Spleen (tissue), 11 donors: ENCODE data around the gene CAMTA1. TPM values are rescaled to one million over a fixed set of nuclear protein-coding genes. Genes with fewer than 3 reads are reported as not detected.

ENCODE experiments used
- DNase-seq: peaks from one replicate; pipeline ENCODE4 v3.0.0-alpha.2; 2020
- H3K27ac ChIP-seq, 8 donors: fragments of 200-600 bp; sonication (generic) in 7 of 8; 1 replicate in 4 of 8; 2 replicates in 4 of 8; pipeline versions ENCODE4 v1.5.0 to v1.8.0; 2016 to 2021; ENCODE audit warnings: inconsistent platforms in 4 of 8, mild to moderate bottlenecking in 4 of 8, moderate library complexity in 1 of 8
- H3K27me3 ChIP-seq, 7 donors: fragments of 200-600 bp; sonication (generic) in 6 of 7; replicated peaks in 1 of 7; 1 replicate in 4 of 7; 2 replicates in 3 of 7; pipeline versions ENCODE4 v1.5.0 to v1.8.0; 2016 to 2021; ENCODE audit warnings: inconsistent platforms in 3 of 7, mild to moderate bottlenecking in 1 of 7
- H3K36me3 ChIP-seq, 6 donors: fragments of 200-600 bp; sonication (generic) in 5 of 6; 1 replicate in 4 of 6; 2 replicates in 2 of 6; pipeline versions ENCODE4 v1.5.0 to v1.8.0; 2016 to 2021; ENCODE audit warnings: inconsistent platforms in 2 of 6
- H3K4me1 ChIP-seq, 6 donors: fragments of 200-600 bp; sonication (generic) in 5 of 6; 1 replicate in 3 of 6; 2 replicates in 3 of 6; pipeline versions ENCODE4 v1.5.0 to v1.8.0; 2016 to 2021; ENCODE audit warnings: inconsistent platforms in 3 of 6
- H3K4me3 ChIP-seq, 8 donors: fragments of 200-600 bp; sonication (generic) in 7 of 8; 1 replicate in 4 of 8; 2 replicates in 4 of 8; pipeline versions ENCODE4 v1.5.0 to v1.8.0; 2016 to 2021; ENCODE audit warnings: inconsistent platforms in 4 of 8, mild to moderate bottlenecking in 4 of 8, moderate library complexity in 2 of 8
- H3K9me3 ChIP-seq, 8 donors: fragments of 200-600 bp; sonication (generic) in 7 of 8; 1 replicate in 4 of 8; 2 replicates in 4 of 8; pipeline versions ENCODE4 v1.5.0 to v1.8.0; 2016 to 2021; ENCODE audit warnings: inconsistent platforms in 4 of 8
- POLR2A ChIP-seq, 3 donors: fragments of 450-650 bp; IDR thresholded peaks; one replicate each; pipeline ENCODE4 v1.5.1; 2017; ENCODE audit warnings: antibody characterized with exemption in 3 of 3, mild to moderate bottlenecking in 1 of 3
- POLR2AphosphoS5 ChIP-seq, 3 donors: sonication (generic); formaldehyde crosslinking; IDR thresholded peaks; one replicate each; pipeline ENCODE4 v1.5.1; 2017; ENCODE audit warnings: antibody characterized with exemption in 3 of 3
- WGBS, 5 donors: extraction: QIAGEN DNeasy Blood & Tissue Kit in 3 of 5; methylation state at CpG; one replicate each; pipeline versions ENCODE4 v1.1.5 to v1.1.7; 2013 to 2018; 5-methylcytosine and 5-hydroxymethylcytosine counted together
- intact Hi-C: fragments of 100-400 bp; cut with DNase I; formaldehyde crosslinking; loops from one replicate; pipeline ENCODE4 v1.15.0; 2023; ENCODE audit warnings: low total_unique reads
- polyA plus RNA-seq, 3 donors: library from polyadenylated mRNA; stranded (reverse); fragments of 200-250 nt; gene quantifications; one replicate each; pipeline ENCODE4 v1.2.1, GENCODE V29; 2013
- total RNA-seq, 7 donors: library from RNA; depleted of rRNA in 3 of 7; stranded (reverse); fragments of >200 nt in 3 of 7; fragmentation: NEBNext Ultra II Directional in 4 of 7; extraction: Animal tissue kit (Norgen Biotek cat#: 25700) in 4 of 7; gene quantifications; one replicate each; pipeline versions ENCODE4 v1.1.0 to v1.2.1, GENCODE V29; 2016 to 2021
- TF ChIP-seq, protein P1 (sequence below), 11 experiments: fragments of 200-600 bp in 7 of 11; fragments of 450-650 bp in 4 of 11; sonication (generic) in 4 of 11; IDR thresholded peaks in 8 of 11; conservative IDR thresholded peaks in 3 of 11; 1 replicate in 7 of 11; 2 replicates in 4 of 11; pipeline versions ENCODE4 v1.4.0 to v1.8.0; 2016 to 2021; ENCODE audit warnings: antibody characterized with exemption in 11 of 11, inconsistent platforms in 4 of 11, mild to moderate bottlenecking in 1 of 11
- donor health status: healthy with polysubstance abuse.
- donor health status: DM: no; HTN: no; CAD: no; lungs with moderate emphysema.
- donor health status: DM: no; HTN: no; CAD: no.
- donor health status: Bipolar disorder and iron deficiency.
- donor health status: healthy.
- donor health status: DM: no; HTN: no; CAD: no.
- donor health status: DM: yes; HTN: yes; CAD: no.

Gene CAMTA1
- total and polyA plus RNA-seq, 10 donors: 53.0 to 106 (median 77.3) TPM

DNA sequence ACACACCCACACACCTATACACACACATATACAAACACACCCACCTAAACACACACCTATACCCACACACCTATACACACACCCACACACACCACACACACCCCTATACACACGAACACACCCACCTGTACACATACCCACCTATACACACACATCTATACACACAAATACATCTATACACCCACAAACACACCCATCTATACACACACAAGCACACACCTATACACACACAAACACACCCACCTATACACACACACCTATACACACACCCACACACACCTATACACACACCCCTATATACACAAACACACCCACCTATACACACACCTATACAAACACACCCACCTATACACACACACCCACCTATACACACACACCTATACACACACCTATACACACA lies 869.5 kb downstream of the CAMTA1 start:
- H3K4me3 ChIP-seq: no peak overlapping the region
- H3K27me3 ChIP-seq: peaks cover 0 to under 1% (median 0%) of the 10 kb centered on the region in 7 donors
- intact Hi-C loops: no loop called here
- 87 to 97% (median 93%) methylated on average over 1 of the region's 1 CpG for WGBS, 5 donors
- no peaks in the 10 kb centered on the region for H3K36me3 ChIP-seq
- TF ChIP-seq POLR2AphosphoS5 (IDR thresholded peaks at IDR 0.05) (no peak), POLR2A (IDR thresholded peaks at IDR 0.05) (no peak)
- TF ChIP-seq, protein P1, sequence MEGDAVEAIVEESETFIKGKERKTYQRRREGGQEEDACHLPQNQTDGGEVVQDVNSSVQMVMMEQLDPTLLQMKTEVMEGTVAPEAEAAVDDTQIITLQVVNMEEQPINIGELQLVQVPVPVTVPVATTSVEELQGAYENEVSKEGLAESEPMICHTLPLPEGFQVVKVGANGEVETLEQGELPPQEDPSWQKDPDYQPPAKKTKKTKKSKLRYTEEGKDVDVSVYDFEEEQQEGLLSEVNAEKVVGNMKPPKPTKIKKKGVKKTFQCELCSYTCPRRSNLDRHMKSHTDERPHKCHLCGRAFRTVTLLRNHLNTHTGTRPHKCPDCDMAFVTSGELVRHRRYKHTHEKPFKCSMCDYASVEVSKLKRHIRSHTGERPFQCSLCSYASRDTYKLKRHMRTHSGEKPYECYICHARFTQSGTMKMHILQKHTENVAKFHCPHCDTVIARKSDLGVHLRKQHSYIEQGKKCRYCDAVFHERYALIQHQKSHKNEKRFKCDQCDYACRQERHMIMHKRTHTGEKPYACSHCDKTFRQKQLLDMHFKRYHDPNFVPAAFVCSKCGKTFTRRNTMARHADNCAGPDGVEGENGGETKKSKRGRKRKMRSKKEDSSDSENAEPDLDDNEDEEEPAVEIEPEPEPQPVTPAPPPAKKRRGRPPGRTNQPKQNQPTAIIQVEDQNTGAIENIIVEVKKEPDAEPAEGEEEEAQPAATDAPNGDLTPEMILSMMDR (IDR thresholded peaks at IDR 0.05 in 8 of 11, conservative IDR thresholded peaks at IDR 0.05 in 3 of 11): no peak
- H3K27ac ChIP-seq: no peak overlapping the region
- DNase-seq: no peak
- H3K9me3 ChIP-seq: no peaks in the 10 kb centered on the region
- peaks cover 0 to under 1% (median 0%) of the 10 kb centered on the region in 6 donors for H3K4me1 ChIP-seq

DNA sequence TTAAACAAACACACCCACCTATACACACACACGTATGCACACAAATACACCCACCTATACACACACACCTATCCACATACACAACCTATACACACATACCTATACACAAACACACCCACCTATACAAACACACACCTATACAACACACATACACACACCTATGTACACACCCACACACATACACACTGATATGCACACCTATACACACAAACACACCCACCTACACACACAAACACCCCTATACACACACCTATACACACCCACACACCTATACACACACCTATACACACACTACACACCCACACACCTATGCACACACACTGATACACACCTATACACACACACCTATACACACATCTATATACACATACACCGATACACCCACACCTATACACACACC lies 870.1 kb downstream of the CAMTA1 start:
- Histone ChIP-seq H3K27ac (no peak overlapping the region), H3K4me1 (no peaks in the 10 kb centered on the region), H3K4me3 (no peak overlapping the region), H3K9me3 (no peaks in the 10 kb centered on the region), H3K36me3 (no peaks in the 10 kb centered on the region), H3K27me3 (no peaks in the 10 kb centered on the region)
- TF ChIP-seq, protein P1 (IDR thresholded peaks at IDR 0.05 in 8 of 11, conservative IDR thresholded peaks at IDR 0.05 in 3 of 11): no peak
- TF ChIP-seq POLR2A (IDR thresholded peaks at IDR 0.05) (no peak), POLR2AphosphoS5 (IDR thresholded peaks at IDR 0.05) (no peak)
- intact Hi-C loops: no loop called here
- 92 to 100% (median 98%) methylated on average over 2 of the region's 2 CpGs for WGBS, 5 donors
- no peak for DNase-seq

DNA sequence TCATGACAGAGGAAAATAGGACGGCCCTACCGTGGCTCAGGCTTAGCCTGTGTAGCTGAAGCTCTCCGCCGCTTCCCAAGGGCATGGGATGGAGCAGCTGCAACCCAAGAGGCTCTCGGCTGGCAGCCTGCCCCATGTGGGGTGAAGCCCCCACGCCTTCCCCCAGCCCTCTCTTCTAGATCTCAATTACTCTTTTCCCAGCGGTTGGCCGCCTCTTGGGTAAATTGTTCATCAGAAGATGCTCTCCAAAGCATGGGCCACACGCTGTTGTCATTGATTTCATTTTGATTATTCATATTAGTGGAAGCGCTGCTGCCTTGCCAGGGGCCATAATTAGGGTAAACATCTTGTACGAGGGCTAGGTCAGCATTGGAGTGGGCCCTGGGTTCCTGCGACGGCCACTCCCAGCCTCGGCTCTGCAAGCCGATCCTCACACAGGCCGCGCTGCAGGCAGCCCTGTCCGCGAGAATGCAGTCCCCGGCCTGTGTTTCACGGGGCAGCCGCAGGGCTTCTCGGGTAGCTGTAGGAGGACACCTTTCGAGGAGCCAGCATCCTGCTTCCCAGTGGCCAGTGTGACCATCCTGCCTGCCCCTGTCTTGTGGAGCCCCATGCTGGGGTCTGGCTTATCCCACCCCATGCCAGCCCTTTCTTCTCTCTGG lies 871.4 kb downstream of the CAMTA1 start:
- Histone ChIP-seq H3K36me3 (no peaks in the 10 kb centered on the region), H3K9me3 (no peaks in the 10 kb centered on the region), H3K4me3 (no peak overlapping the region), H3K27me3 (peaks cover 0 to 6% (median 0%) of the 10 kb centered on the region in 7 donors), H3K27ac (no peak overlapping the region), H3K4me1 (no peaks in the 10 kb centered on the region)
- TF ChIP-seq, protein P1 (IDR thresholded peaks at IDR 0.05 in 8 of 11, conservative IDR thresholded peaks at IDR 0.05 in 3 of 11): no peak
- no peak for TF ChIP-seq POLR2AphosphoS5 (IDR thresholded peaks at IDR 0.05)
- TF ChIP-seq POLR2A (IDR thresholded peaks at IDR 0.05): no peak
- DNase-seq: no peak
- intact Hi-C loops: no loop called here
- WGBS, 5 donors: 87 to 93% (median 91%) methylated on average over 13 to 24 of the region's 24 CpGs

DNA sequence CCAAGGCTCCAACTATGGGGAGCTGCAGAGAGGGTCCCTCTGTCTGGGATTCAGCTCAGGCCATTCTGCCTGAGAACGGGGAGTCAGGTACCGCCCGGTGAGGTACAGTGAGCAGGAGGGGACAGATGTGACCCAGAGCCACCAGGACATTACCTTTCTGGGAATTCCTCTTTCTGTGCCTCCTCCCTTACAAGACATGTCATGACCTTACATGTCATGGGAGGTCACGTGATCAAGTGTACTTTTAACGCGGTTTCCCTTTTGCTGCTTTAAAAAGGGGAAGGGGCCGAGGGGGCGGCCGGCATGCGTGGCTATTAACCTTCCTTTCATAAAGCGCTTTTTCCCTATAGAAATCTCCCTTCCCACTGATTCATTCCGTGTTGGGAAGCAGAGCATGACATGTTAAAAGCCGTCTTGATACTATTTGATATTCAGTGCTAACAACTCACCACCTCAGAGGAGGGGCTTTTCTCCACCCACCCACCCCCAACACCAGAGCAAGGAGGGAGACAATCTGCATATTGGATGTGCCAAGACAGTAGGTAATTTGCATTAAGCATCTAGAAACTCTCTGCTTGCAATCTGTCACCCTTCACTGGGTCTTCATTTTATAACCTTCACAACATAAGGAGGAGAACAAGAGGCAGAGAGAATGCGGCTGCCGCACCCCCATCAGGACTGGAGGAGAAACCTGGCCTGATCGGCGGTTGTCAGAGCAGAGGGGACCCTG lies 872.2 kb downstream of the CAMTA1 start:
- intact Hi-C loops: no loop called here

More for the DNA sequence above, 872.2 kb downstream of the CAMTA1 start:
- H3K4me1 ChIP-seq: no peaks in the 10 kb centered on the region
- no peaks in the 10 kb centered on the region for H3K9me3 ChIP-seq
- H3K27me3 ChIP-seq: peaks cover 0 to 6% (median 0%) of the 10 kb centered on the region in 7 donors
- H3K36me3 ChIP-seq: no peaks in the 10 kb centered on the region
- H3K27ac ChIP-seq: no peak overlapping the region
- DNase-seq: no peak
- no peak overlapping the region for H3K4me3 ChIP-seq
- WGBS, 5 donors: 59 to 72% (median 65%) methylated on average over 14 to 17 of the region's 17 CpGs
- TF ChIP-seq, protein P1 (IDR thresholded peaks at IDR 0.05 in 8 of 11, conservative IDR thresholded peaks at IDR 0.05 in 3 of 11): no peak
- TF ChIP-seq POLR2A (IDR thresholded peaks at IDR 0.05) (no peak), POLR2AphosphoS5 (IDR thresholded peaks at IDR 0.05) (no peak)
